Right lobe of liver (tissue), 4 donors: Measurements from ENCODE around the gene PIGR.

Experiments used
- POLR2A ChIP-seq: fragments of 450-650 bp; IDR thresholded peaks from one replicate; pipeline ENCODE4 v1.6.1; 2017; ENCODE audit warnings: antibody characterized with exemption, mild to moderate bottlenecking
- TF ChIP-seq, protein P1 (sequence below), 4 donors: fragments of 200-600 bp in 3 of 4; fragments of 450-650 bp in 1 of 4; IDR thresholded peaks; one replicate each; pipeline versions ENCODE4 v1.5.1 to v1.8.0; 2016 to 2022; ENCODE audit warnings: antibody characterized with exemption in 4 of 4, mild to moderate bottlenecking in 2 of 4
- donor health status: DM: no; HTN: no; CAD: no.
- donor health status: DM: no; HTN: no; CAD: no.
- donor health status: DM: no; HTN: yes; CAD: no.

DNA sequence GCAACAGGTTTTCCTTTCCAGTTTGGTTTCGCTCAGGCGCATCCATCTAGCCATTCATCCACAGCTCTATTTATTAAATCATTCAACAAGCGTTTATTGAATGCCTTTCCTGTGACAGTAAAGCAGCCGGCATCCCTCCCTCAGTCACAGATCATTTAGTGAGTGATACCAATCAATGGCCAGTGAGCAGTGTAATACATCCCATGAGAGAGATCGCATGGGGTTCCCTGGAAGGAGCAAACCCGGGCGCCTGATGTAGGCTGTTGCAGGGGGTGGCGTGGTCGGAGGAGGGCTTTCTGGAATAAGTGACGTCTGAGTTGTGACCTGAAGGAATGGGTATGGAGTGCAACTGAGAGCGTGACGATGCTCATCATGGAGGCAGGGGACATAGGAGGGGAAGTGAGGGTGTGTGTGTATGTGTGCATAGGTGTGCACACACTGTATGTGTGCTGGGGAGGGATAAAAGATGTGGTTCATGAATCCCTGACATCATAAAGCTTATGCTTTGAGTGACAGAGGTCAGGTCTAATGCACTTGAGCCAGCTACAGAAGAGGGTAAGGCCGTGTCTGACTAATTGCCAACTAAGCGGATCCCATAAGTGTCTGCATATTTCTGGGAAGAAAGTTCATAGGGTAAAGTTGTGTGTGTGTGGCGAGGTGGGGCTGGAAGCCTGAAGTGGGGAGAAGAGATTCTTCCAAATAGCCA, 31.1 kb downstream of the PIGR start:
- no peak for TF ChIP-seq POLR2A
- TF ChIP-seq, protein P1, sequence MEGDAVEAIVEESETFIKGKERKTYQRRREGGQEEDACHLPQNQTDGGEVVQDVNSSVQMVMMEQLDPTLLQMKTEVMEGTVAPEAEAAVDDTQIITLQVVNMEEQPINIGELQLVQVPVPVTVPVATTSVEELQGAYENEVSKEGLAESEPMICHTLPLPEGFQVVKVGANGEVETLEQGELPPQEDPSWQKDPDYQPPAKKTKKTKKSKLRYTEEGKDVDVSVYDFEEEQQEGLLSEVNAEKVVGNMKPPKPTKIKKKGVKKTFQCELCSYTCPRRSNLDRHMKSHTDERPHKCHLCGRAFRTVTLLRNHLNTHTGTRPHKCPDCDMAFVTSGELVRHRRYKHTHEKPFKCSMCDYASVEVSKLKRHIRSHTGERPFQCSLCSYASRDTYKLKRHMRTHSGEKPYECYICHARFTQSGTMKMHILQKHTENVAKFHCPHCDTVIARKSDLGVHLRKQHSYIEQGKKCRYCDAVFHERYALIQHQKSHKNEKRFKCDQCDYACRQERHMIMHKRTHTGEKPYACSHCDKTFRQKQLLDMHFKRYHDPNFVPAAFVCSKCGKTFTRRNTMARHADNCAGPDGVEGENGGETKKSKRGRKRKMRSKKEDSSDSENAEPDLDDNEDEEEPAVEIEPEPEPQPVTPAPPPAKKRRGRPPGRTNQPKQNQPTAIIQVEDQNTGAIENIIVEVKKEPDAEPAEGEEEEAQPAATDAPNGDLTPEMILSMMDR (IDR thresholded peaks at IDR 0.05), result no peak
